Eye (tissue), 1 donor: ENCODE data around the gene NKD2.

Source experiments
- DNase-seq: peaks from one replicate; pipeline ENCODE4 v3.0.0-alpha.2; 2015

NKD2 gene

GRCh38 chr5:1047332-1047965 lies 38.8 kb downstream of the NKD2 start:
- DNase-seq: no peak

DNA sequence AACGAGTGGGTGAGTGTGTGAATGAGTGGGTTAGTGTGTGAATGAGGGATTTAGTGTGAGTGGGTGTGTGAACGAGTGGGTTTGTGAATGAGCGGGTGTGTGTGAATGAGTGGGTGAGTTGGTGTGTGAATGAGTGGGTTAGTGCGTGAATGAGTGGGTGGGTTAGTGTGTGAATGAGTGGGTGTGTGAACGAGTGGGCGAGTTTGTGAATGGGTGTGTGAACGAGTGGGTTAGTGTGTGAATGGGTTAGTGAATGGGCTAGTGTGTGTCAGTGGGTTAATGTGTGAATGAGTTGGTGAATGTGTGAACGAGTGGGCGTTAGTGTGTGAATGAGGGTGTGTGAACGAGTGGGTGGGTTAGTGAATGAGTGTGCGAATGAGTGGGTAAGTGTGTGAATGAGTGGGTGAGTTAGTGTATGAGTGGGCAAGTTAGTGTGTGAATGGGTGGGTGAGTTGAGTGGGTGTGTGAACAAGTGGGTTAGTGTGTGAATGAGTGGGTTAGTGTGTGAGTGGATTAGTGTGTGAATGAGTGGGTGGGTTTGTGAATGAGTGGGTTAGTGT lies 39.6 kb downstream of the NKD2 start:
- DNase-seq: no peak

- no peak for DNase-seq
Measured at GRCh38 chr5:1048861-1049838, 40.5 kb downstream of the NKD2 start.

DNA sequence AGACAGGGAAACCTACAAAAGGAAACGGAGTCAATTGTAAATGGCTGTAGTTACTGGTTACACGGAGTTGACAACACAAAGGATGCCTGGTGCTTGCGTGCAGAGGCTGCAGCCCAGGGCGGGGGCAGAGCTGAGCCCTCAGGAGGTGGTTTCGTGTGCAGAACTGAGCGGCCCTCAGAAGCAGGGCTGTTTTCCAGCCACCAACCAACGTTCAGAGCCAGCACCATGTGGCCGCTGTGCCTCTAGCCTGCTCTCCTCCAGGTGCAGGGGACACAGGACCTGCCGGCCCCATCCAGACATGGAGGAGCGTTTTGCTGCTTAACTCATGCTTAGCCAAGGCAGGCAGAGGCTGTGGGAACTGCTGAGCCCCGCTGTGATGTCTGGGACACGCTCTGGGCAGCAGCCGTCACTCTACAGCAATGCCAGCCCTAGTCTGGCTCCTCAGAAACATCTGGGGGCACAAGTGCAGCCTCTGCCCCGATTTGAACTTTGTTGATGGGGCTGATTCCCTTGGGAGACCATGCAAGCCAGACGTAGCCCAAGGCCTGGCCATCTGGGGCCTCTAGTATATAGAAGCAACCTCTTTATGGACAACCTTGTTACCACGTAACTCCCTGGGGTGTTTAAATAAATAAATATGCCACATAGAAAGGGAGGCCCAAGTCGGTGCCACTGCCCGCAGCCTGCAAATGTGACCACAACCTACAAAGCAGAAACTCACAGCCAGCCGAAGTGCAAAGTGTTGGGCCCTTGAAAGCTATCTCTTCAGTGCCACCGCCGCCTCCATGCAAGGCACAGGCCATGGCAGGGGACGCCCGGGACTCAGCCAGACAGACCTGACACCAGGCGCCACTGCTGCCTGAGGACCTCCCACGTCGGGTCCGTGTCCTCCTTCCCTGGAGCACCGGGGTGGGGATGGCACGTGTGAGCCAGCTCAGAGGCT lies 42.1 kb downstream of the NKD2 start:
- DNase-seq: peak; percentile 48

GRCh38 chr5:1051366-1051720 lies 42.7 kb downstream of the NKD2 start:
- DNase-seq: no peak

DNA sequence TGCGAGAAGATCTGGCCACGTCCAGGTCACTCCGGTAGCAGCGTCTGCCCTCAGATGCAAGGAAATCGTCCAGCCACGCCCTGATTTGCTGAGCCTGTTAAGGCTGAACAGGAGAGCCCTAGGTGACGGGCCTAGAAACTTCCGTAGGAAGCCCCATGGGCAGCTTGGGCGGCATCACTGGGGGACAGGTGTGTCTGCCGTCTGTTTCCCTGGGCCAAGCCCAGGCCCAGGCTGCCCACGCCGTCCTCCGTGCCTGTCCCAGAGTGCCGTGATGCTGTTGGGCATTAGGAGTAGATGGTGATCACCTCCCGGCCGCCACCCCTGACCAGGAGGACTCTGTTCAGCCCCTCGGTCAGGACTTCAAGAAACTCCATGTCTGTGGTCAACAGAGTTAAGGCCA lies 43.5 kb downstream of the NKD2 start:
- DNase-seq: no peak

GRCh38 chr5:1052641-1053390 lies 44.2 kb downstream of the NKD2 start:
- no peak for DNase-seq

- DNase-seq: peak; percentile 41
Measured at GRCh38 chr5:1053391-1054017, 44.9 kb downstream of the NKD2 start.

GRCh38 chr5:1054018-1054798 lies 45.6 kb downstream of the NKD2 start:
- no peak for DNase-seq

DNA sequence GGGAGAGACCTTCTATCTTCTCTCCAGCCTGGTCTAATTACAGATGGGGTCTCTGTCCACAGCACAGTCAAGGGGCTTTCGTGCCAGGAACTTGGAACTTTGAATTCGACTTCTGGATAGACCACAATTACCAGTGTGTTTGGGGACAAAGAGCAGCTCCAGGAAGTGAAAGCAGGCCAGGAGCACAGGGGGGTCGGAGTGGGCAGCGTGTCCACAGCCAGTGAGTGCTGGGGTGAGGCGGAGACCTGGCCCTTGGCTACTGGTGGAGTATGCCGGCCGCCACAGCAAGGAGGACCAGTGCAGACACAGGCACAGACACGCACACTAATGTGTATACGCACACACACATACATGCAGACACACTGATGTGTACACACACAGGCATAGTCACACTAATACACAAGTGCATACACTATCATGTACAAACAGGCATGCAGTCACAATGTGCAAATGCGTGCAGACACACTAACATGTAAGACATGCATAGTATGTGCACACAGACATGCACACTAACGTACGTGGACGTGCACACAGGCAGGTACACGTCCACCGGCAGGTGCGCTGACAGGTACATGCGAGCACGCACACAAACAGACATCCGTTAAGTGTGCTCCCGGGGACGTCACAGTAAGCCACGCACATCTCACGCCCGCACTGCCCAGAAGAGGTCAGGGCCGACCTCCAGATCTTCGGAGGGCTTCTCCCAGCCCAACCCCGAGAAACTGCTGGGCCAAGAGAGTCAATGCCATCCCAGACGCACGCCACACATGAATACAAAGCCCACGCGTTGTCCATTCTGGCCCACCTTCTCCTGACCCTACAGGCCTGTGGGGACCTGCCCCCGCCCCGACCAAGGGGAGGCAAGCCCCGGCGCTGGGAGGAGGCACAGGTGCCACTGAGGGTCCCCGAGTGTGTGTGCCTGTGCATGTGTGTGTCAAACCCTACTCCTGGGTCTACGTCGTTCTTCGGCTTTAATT lies 46.5 kb downstream of the NKD2 start:
- DNase-seq: no peak

- DNase-seq: no peak
Measured at GRCh38 chr5:1055896-1056610, 47.5 kb downstream of the NKD2 start.

- DNase-seq: no peak
Measured at GRCh38 chr5:1056611-1057484, 48.2 kb downstream of the NKD2 start.

DNA sequence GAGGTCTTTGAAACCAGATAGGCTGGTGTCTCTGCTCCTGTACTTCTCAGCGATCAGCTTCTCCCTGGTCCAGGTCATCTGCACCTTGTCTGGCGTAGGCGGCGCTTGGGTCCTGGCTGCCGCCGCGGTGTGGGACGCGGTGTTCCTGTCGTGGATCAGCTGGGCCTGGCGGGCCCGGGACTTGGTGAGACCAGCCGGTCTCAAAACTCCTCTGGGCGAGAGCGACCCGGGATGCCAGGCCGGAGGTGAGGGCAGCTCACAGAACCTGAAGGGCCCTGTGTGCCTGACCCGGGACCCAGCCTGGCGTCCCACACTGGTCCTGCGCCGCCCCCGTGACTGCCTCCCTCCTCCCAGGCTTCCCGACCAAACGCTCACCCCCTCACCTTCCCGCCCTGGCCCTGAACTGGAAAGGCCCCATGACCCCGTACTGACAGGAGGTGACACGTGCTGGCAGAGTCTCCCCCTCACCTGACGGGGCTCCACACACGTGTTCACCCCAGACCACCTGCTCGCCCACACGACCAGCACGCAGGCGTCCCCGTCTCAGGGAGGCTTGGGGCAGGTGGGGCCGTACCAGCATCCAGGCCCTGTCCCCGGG lies 49.0 kb downstream of the NKD2 start:
- DNase-seq: no peak

GRCh38 chr5:1058083-1058945 lies 49.7 kb downstream of the NKD2 start:
- no peak for DNase-seq

GRCh38 chr5:1058988-1059883 lies 50.6 kb downstream of the NKD2 start:
- DNase-seq: no peak
